HepG2 (cell line): ENCODE measurements around the gene EEF1AKMT4.

Experiments
- BHLHE40 ChIP-seq: IDR thresholded peaks from 2 replicates; pipeline ENCODE4 v1.6.1; 2011; ENCODE audit warnings: low read length, improper control_type of control experiment
- BRF2 ChIP-seq: sonication (generic); formaldehyde crosslinking; IDR thresholded peaks from 2 replicates; pipeline ENCODE4 v1.8.1; 2022; ENCODE audit warnings: mild to moderate bottlenecking, missing genetic modification reagents
- CBX5 ChIP-seq: sonication (generic); formaldehyde crosslinking; IDR thresholded peaks from 2 replicates; pipeline ENCODE4 v1.4.0; 2020; ENCODE audit warnings: missing genetic modification reagents, borderline replicate concordance
- CTCF ChIP-seq: sonication (generic); formaldehyde crosslinking; IDR thresholded peaks from 2 replicates; pipeline ENCODE4 v1.5.0; 2020; ENCODE audit warnings: mild to moderate bottlenecking, missing genetic modification reagents, moderate library complexity
- DNMT3B ChIP-seq: conservative IDR thresholded peaks from 2 replicates; pipeline ENCODE4 v1.6.1; 2016; ENCODE audit warnings: missing biosample characterization, control low read depth
- POLR2A ChIP-seq, 2 experiments: IDR thresholded peaks; 2 replicates each; pipeline ENCODE4 v1.6.1; 2011; ENCODE audit warnings: low read depth in 2 of 2, low read length in 2 of 2, mild to moderate bottlenecking in 1 of 2, moderate library complexity in 1 of 2; ENCODE audit not compliant: insufficient read depth in 1 of 2
- RAD51 ChIP-seq: fragments of 450-650 bp; IDR thresholded peaks from 2 replicates; pipeline ENCODE4 v1.6.1; 2016; ENCODE audit warnings: borderline replicate concordance
- SP1 ChIP-seq, 2 experiments: fragments of 450-650 bp in 1 of 2; sonication (generic) in 1 of 2; formaldehyde crosslinking in 1 of 2; IDR thresholded peaks; 2 replicates each; pipeline versions ENCODE4 v1.4.0 to v1.6.1; 2016 to 2020; ENCODE audit warnings: missing genetic modification reagents in 1 of 2
- TAF1 ChIP-seq: sonication (generic); formaldehyde crosslinking; IDR thresholded peaks from 2 replicates; pipeline ENCODE4 v1.4.0; 2020; ENCODE audit warnings: missing genetic modification reagents
- TIGD3 ChIP-seq: sonication (generic); formaldehyde crosslinking; IDR thresholded peaks from 2 replicates; pipeline ENCODE4 v1.5.1; 2020; ENCODE audit warnings: mild to moderate bottlenecking, missing genetic modification reagents, borderline replicate concordance
- ZFP37 ChIP-seq: sonication (generic); formaldehyde crosslinking; IDR thresholded peaks from 2 replicates; pipeline ENCODE4 v1.4.0; 2020; ENCODE audit warnings: missing genetic modification reagents, borderline replicate concordance
- ZNF773 ChIP-seq: sonication (generic); formaldehyde crosslinking; IDR thresholded peaks from 2 replicates; pipeline ENCODE4 v1.4.0; 2020; ENCODE audit warnings: missing genetic modification reagents, borderline replicate concordance
- TF ChIP-seq, protein P1 (sequence below): sonication (generic); formaldehyde crosslinking; IDR thresholded peaks from 2 replicates; pipeline ENCODE4 v1.4.0; 2020; ENCODE audit warnings: mild to moderate bottlenecking, missing genetic modification reagents
- TF ChIP-seq, protein P2 (sequence below): IDR thresholded peaks from 2 replicates; pipeline ENCODE4 v1.6.1; 2012; ENCODE audit warnings: inconsistent platforms

- no peak for TF ChIP-seq SP1 (IDR thresholded peaks at IDR 0.05)
- no peak for TF ChIP-seq SP1 (CRISPR knock-in tag; IDR thresholded peaks at IDR 0.05)
- TF ChIP-seq TIGD3 (CRISPR knock-in tag) = no peak
- no peak for TF ChIP-seq ZNF773 (CRISPR knock-in tag)
- TF ChIP-seq CTCF (CRISPR knock-in tag) = no peak
- TF ChIP-seq DNMT3B = no peak
- no peak for TF ChIP-seq BHLHE40
- TF ChIP-seq ZFP37 (CRISPR knock-in tag) = no peak
- no peak for TF ChIP-seq RAD51
- TF ChIP-seq, protein P1, sequence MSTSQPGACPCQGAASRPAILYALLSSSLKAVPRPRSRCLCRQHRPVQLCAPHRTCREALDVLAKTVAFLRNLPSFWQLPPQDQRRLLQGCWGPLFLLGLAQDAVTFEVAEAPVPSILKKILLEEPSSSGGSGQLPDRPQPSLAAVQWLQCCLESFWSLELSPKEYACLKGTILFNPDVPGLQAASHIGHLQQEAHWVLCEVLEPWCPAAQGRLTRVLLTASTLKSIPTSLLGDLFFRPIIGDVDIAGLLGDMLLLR (CRISPR knock-in tag) = no peak
- no peak for TF ChIP-seq BRF2 (CRISPR knock-in tag)
- TF ChIP-seq TAF1 (CRISPR knock-in tag) = no peak
- TF ChIP-seq, protein P2, sequence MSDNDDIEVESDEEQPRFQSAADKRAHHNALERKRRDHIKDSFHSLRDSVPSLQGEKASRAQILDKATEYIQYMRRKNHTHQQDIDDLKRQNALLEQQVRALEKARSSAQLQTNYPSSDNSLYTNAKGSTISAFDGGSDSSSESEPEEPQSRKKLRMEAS = no peak
- no peak for TF ChIP-seq CBX5 (CRISPR knock-in tag)
- TF ChIP-seq POLR2A (IDR thresholded peaks at IDR 0.05; ENCODE audit: insufficient read depth in 1 of 2, low read depth in 2 of 2, low read length in 2 of 2) = no peak
Measured at GRCh38 chr3:184259396-184259877, 10.0 kb downstream of the EEF1AKMT4 start.
